IMR-90 (cell line): ENCODE results near the gene CLSTN3. TPM values are rescaled to one million over a fixed set of nuclear protein-coding genes. Genes with fewer than 3 reads are reported as not detected.

ENCODE experiments used
- ATAC-seq: fragments of 200-7000 bp; cut with Tn5 transposase; 2 replicates; pipeline ENCODE4 v1.9.1; 2020; ENCODE audit warnings: low read depth, mild to moderate bottlenecking, moderate library complexity
- BruUV-seq: library from RNA; stranded (reverse); fragments of 400-500 nt; replicated peaks from 2 replicates; lab custom pipeline; 2021; lab: Mats Ljungman, UMichigan
- CTCF ChIA-PET: fragments of 300-600 bp; formaldehyde crosslinking; extraction: SDS; loops from one replicate; lab custom pipeline; 2021; ENCODE audit warnings: antibody characterized with exemption; lab: Yijun Ruan, JAX
- POLR2A ChIA-PET: fragments of 300-600 bp; sonication (Branson Sonifier 250); formaldehyde crosslinking; loops from one replicate; lab custom pipeline; 2022; ENCODE audit warnings: antibody characterized with exemption; ENCODE audit not compliant: unreplicated experiment; lab: Charles Lee
- DNase-seq: peaks from one replicate; pipeline ENCODE4 v3.0.0; 2013
- H2AFZ ChIP-seq: replicated peaks from 2 replicates; pipeline ENCODE3; 2013; ENCODE audit warnings: low read length, mild to moderate bottlenecking; ENCODE audit not compliant: poor library complexity
- H2AK5ac ChIP-seq: 2 replicates; pipeline ENCODE4 v1.6.1; 2013; ENCODE audit warnings: low read depth, low read length, inconsistent platforms
- H2AK9ac ChIP-seq: replicated peaks from 2 replicates; pipeline ENCODE3; 2013; ENCODE audit warnings: mild to moderate bottlenecking, low read depth, low read length, moderate library complexity; ENCODE audit not compliant: poor library complexity
- H2BK120ac ChIP-seq: 2 replicates; pipeline ENCODE4 v1.6.1; 2013; ENCODE audit warnings: low read depth, low read length, inconsistent platforms
- H2BK15ac ChIP-seq: 3 replicates; pipeline ENCODE4 v1.6.1; 2013; ENCODE audit warnings: low read depth, low read length, inconsistent platforms
- H2BK20ac ChIP-seq: 2 replicates; pipeline ENCODE4 v1.6.1; 2013; ENCODE audit warnings: low read depth, mild to moderate bottlenecking, inconsistent platforms, low read length, moderate library complexity
- H2BK5ac ChIP-seq: 2 replicates; pipeline ENCODE4 v1.6.1; 2013; ENCODE audit warnings: mild to moderate bottlenecking, low read depth, low read length, inconsistent platforms; ENCODE audit not compliant: poor library complexity, severe bottlenecking
- H3K14ac ChIP-seq: replicated peaks from 2 replicates; pipeline ENCODE4 v1.6.1; 2013; ENCODE audit warnings: low read depth, low read length, inconsistent platforms
- H3K18ac ChIP-seq: 2 replicates; pipeline ENCODE4 v1.6.1; 2013; ENCODE audit warnings: low read depth, low read length, control low read depth
- H3K23ac ChIP-seq: 2 replicates; pipeline ENCODE4 v1.6.1; 2013; ENCODE audit warnings: low read depth, low read length, inconsistent platforms
- H3K27ac ChIP-seq: 2 replicates; pipeline ENCODE4 v1.5.1; 2013; ENCODE audit warnings: mild to moderate bottlenecking, control low read depth, low read length; ENCODE audit not compliant: insufficient read depth
- H3K27me3 ChIP-seq: 2 replicates; pipeline ENCODE4 v1.6.1; 2013; ENCODE audit warnings: low read length; ENCODE audit not compliant: control insufficient read depth, insufficient read depth
- H3K36me3 ChIP-seq: 2 replicates; pipeline ENCODE4 v1.6.1; 2013; ENCODE audit warnings: low read length, mixed read lengths; ENCODE audit not compliant: control insufficient read depth, insufficient read depth
- H3K4ac ChIP-seq: 2 replicates; pipeline ENCODE4 v1.6.1; 2013; ENCODE audit warnings: low read depth, low read length, inconsistent platforms
- H3K4me1 ChIP-seq: 2 replicates; pipeline ENCODE4 v1.6.1; 2013; ENCODE audit warnings: low read length, mixed read lengths; ENCODE audit not compliant: control insufficient read depth, insufficient read depth
- H3K4me2 ChIP-seq: 2 replicates; pipeline ENCODE4 v1.6.1; 2013; ENCODE audit warnings: low read depth, mild to moderate bottlenecking, control low read depth, low read length, moderate library complexity
- H3K4me3 ChIP-seq: 2 replicates; pipeline ENCODE4 v1.5.1; 2013; ENCODE audit warnings: low read depth, mild to moderate bottlenecking, control low read depth, low read length, moderate library complexity; ENCODE audit not compliant: insufficient read depth
- H3K56ac ChIP-seq: 2 replicates; pipeline ENCODE4 v1.6.1; 2013; ENCODE audit warnings: low read length, inconsistent platforms; ENCODE audit not compliant: insufficient read depth; ENCODE audit errors: extremely low read depth
- H3K79me1 ChIP-seq, 2 experiments: 2 replicates each; pipeline ENCODE4 v1.6.1; 2013; ENCODE audit warnings: low read length in 2 of 2, inconsistent platforms in 1 of 2, low read depth in 1 of 2
- H3K9ac ChIP-seq: 2 replicates; pipeline ENCODE4 v1.6.1; 2013; ENCODE audit warnings: low read depth, low read length, control low read depth
- H3K9me1 ChIP-seq: 2 replicates; pipeline ENCODE4 v1.6.1; 2013; ENCODE audit warnings: low read length, inconsistent platforms; ENCODE audit not compliant: insufficient read depth
- H3K9me3 ChIP-seq: 2 replicates; pipeline ENCODE4 v1.6.1; 2013; ENCODE audit warnings: low read length; ENCODE audit not compliant: control insufficient read depth, insufficient read depth
- H4K20me1 ChIP-seq: 2 replicates; pipeline ENCODE4 v1.6.1; 2013; ENCODE audit warnings: low read length, inconsistent platforms; ENCODE audit not compliant: insufficient read depth
- H4K5ac ChIP-seq: 2 replicates; pipeline ENCODE4 v1.6.1; 2013; ENCODE audit warnings: mild to moderate bottlenecking, low read depth, low read length, control low read depth
- H4K8ac ChIP-seq, 2 experiments: 2 replicates each; pipeline ENCODE4 v1.6.1; 2013; ENCODE audit warnings: low read depth in 2 of 2, low read length in 2 of 2, control low read depth in 1 of 2, inconsistent platforms in 1 of 2
- H4K91ac ChIP-seq: 2 replicates; pipeline ENCODE4 v1.6.1; 2013; ENCODE audit warnings: low read depth, low read length, inconsistent platforms; ENCODE audit not compliant: insufficient read depth
- CHD1 ChIP-seq: IDR thresholded peaks from 2 replicates; pipeline ENCODE4 v1.6.1; 2012; ENCODE audit warnings: low read depth, low read length, improper control_type of control experiment
- CTCF ChIP-seq: conservative IDR thresholded peaks from 2 replicates; pipeline ENCODE4 v1.5.1; 2012; ENCODE audit warnings: mild to moderate bottlenecking, low read depth, low read length, improper control_type of control experiment
- MXI1 ChIP-seq: IDR thresholded peaks from 2 replicates; pipeline ENCODE4 v1.6.1; 2012; ENCODE audit warnings: low read depth, mild to moderate bottlenecking, low read length, moderate library complexity, borderline replicate concordance
- NFE2L2 ChIP-seq: fragments of 150-350 bp; IDR thresholded peaks from 2 replicates; pipeline ENCODE4 v1.6.1; 2016; ENCODE audit warnings: low read depth, mild to moderate bottlenecking, low read length
- POLR2A ChIP-seq: IDR thresholded peaks from 2 replicates; pipeline ENCODE4 v1.6.1; 2012; ENCODE audit warnings: mild to moderate bottlenecking, low read depth, low read length
- RAD21 ChIP-seq: IDR thresholded peaks from 2 replicates; pipeline ENCODE4 v1.6.1; 2012; ENCODE audit warnings: low read length, improper control_type of control experiment
- RFX5 ChIP-seq: IDR thresholded peaks from 2 replicates; pipeline ENCODE4 v1.8.0; 2012; ENCODE audit warnings: low read depth, mild to moderate bottlenecking, low read length, moderate library complexity
- SMC3 ChIP-seq: fragments of 150-350 bp; IDR thresholded peaks from 2 replicates; pipeline ENCODE4 v1.6.1; 2016; ENCODE audit warnings: low read depth, mild to moderate bottlenecking, antibody characterized with exemption, low read length, moderate library complexity
- WGBS, 2 experiments: methylation state at CpG; one replicate each; pipeline versions ENCODE4 v1.1.5 to v1.1.7; 2013; ENCODE audit warnings: missing lambda C conversion rate in 2 of 2; ENCODE audit not compliant: insufficient read length in 1 of 2; ENCODE audit errors: extremely low coverage in 2 of 2; 5-methylcytosine and 5-hydroxymethylcytosine counted together
- dilution Hi-C: fragments of 300-500 bp; cut with HindIII; formaldehyde crosslinking; loops from one replicate; pipeline ENCODE4 v1.14.3; 2018; ENCODE audit warnings: low sequenced_read_pairs; ENCODE audit not compliant: unreplicated experiment
- in situ Hi-C: fragments of 300-500 bp; cut with MboI; formaldehyde crosslinking; loops from 3 replicates; pipeline ENCODE4 v1.14.3; 2019; ENCODE audit warnings: low sequenced_read_pairs, inconsistent platforms, mixed read lengths
- intact Hi-C: fragments of 100-400 bp; cut with micrococcal nuclease; formaldehyde crosslinking; loops from 2 replicates; pipeline ENCODE4 v1.10.0; 2022
- polyA plus RNA-seq, 3 experiments: library from polyadenylated mRNA; depleted of rRNA; stranded (reverse); fragments of >200 nt; gene quantifications; 2 replicates each; pipeline ENCODE4 v1.2.3, GENCODE V29; 2012; ENCODE audit warnings: low replicate concordance in 1 of 3
- total RNA-seq: library from RNA; depleted of rRNA; stranded (reverse); fragments of >200 nt; gene quantifications from 2 replicates; pipeline ENCODE4 v1.2.3, GENCODE V29; 2012

CLSTN3 gene
- total and polyA plus RNA-seq, 2 of the 4 experiments (the other 2 are of a cell fraction) = 4.1 to 16.4 TPM

GRCh38 chr12:7146228-7146627 is 16.1 kb downstream of the CLSTN3 start:
- intact Hi-C loops (no loop called here), in situ Hi-C loops (no loop called here), dilution Hi-C loops (no loop called here)
- 0 out of 2 replicates have a peak, but pooled peaks cover 3% of the 10 kb centered on the region for H4K20me1 ChIP-seq
- H4K91ac ChIP-seq = no peak overlapping the region
- no peaks in the 10 kb centered on the region for H3K9me1 ChIP-seq
- no peak overlapping the region for H3K4me3 ChIP-seq
- H3K4me1 ChIP-seq = peaks cover 2% of the 10 kb centered on the region; the same call in 1 of the 2 replicates
- H3K9ac ChIP-seq = no peak overlapping the region
- no peak overlapping the region for H3K18ac ChIP-seq
- H2AFZ ChIP-seq = no peak overlapping the region
- H3K4me2 ChIP-seq = no peak overlapping the region
- no peak for DNase-seq
- no peaks in the 10 kb centered on the region for H3K79me1 ChIP-seq
- TF ChIP-seq NFE2L2 = no peak
- no peak for TF ChIP-seq CHD1
- no peak for TF ChIP-seq RAD21
- no peak for TF ChIP-seq MXI1
- no peak for TF ChIP-seq POLR2A
- no peak for TF ChIP-seq SMC3
- TF ChIP-seq RFX5 = no peak
- no peak for TF ChIP-seq CTCF
- no peaks in the 10 kb centered on the region for H3K9me3 ChIP-seq
- no TSS peak for BruUV-seq
- H2AK9ac ChIP-seq = no peak overlapping the region
- H2BK20ac ChIP-seq = no peak overlapping the region
- ChIA-PET CTCF (interaction anchor here (0.7 to 1.6 kb wide), 2 partner anchors 15 to 199 kb away, joined by 3 to 5 read pairs; no protein-coding TSS in a partner anchor), POLR2A (interaction anchor here (0.6 kb wide), 1 partner anchor 20 kb away, joined by 6 read pairs; no protein-coding TSS in a partner anchor)
- H2BK15ac ChIP-seq = no peak overlapping the region
- H4K5ac ChIP-seq = no peak overlapping the region
- H3K23ac ChIP-seq = 0 out of 2 replicates have a peak overlapping the region, but pooled peaks have one; percentile 7
- WGBS, 2 experiments = 94% methylated on average over 3 of the region's 7 CpGs; no CpG with 5 or more reads in 1 of the 2 experiments
- no peak overlapping the region for H2BK120ac ChIP-seq
- no peak overlapping the region for H2BK5ac ChIP-seq
- peaks cover 50% of the 10 kb centered on the region for H3K36me3 ChIP-seq
- no peak overlapping the region for H3K27ac ChIP-seq
- H3K56ac ChIP-seq = no peak overlapping the region
- no peak overlapping the region for H4K8ac ChIP-seq
- no peak for ATAC-seq
- no peak overlapping the region for H3K14ac ChIP-seq
- no peak overlapping the region for H2AK5ac ChIP-seq
- no peak overlapping the region for H3K4ac ChIP-seq
- no peaks in the 10 kb centered on the region for H3K27me3 ChIP-seq
